Urothelium cell line (cell line): Measurements from ENCODE around the gene POU6F2.
"Not testable (repeated sequence)": the region's sequence is repeated elsewhere in the genome, so short reads cannot be mapped to it uniquely, and the experiment has no call there.

Source experiments
- DNase-seq: peaks from one replicate; pipeline ENCODE4 v3.0.0; 2011; ENCODE audit warnings: low spot score, mixed read lengths
- FAIRE-seq: peaks from 2 replicates; lab custom pipeline; 2011; peaks lifted over from hg19 to GRCh38; lab: Jason Lieb, UNC

Gene POU6F2

DNA sequence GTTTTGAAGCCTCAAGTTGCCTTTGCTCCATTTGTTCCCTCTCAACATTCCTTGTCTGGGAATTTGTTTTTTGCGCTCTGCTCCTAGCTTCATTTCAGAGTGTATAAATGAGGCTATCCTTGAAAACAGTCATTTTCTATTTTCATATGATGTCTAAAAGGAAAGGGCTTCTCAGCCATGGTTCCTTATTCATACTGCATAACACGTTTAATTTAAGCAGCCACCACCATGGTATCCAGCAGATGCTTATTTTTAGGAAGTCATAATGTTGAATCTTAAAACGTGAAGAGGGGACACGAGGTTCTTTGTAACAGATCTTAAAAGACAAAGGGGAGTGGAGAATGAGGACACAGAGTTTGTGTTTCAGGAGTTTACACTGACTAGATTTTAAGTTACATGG is 14.5 kb downstream of the POU6F2 start:
- no peak for FAIRE-seq

GRCh38 chr7:39001595-39001994 is 23.9 kb downstream of the POU6F2 start:
- FAIRE-seq (peak; percentile 100), DNase-seq (no peak)

More for the DNA sequence above, 14.5 kb downstream of the POU6F2 start:
- no peak for DNase-seq

DNA sequence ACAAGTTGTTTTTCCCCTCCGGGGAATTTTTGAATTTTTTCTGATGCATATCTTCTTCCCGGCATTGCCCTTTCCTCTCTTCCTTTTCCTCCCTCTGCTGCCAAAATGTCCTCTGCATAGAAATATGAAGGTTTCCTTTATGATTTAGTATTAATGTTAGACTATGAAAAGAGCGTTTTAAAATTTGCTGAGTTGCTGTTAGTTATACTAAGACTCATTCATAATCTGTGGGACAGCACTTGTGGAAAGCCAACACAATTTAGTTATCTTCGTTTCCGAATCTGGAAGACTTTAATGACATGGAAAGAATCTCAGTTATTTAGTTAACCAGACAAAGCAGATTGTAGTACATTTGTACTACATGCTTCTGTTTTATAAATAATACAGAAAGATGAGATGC is 25.0 kb downstream of the POU6F2 start:
- FAIRE-seq = no peak
- DNase-seq = no peak

DNA sequence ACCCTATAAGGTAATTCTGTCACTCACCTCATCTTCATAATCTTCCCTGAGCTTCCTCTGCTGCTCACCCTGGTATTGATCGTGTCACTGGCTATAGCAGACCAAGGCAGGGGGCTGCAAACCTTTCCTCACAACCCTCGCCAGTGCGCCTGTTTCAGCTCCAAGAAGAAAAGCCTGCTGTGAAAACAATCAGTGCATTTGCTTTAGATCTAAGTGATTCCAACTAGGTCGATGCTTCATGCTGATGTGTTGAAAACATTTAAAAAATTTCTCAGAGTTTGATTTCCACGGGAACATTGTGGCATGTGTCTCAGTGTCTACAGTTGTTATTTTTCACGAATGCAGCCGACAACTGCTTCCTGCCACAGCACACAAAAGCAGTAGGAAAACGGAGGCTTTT is 27.3 kb downstream of the POU6F2 start:
- DNase-seq (no peak), FAIRE-seq (no peak)

- DNase-seq (no peak), FAIRE-seq (no peak)
These were observed 27.8 kb downstream of the POU6F2 start for GRCh38 chr7:39005461-39005860.

DNA sequence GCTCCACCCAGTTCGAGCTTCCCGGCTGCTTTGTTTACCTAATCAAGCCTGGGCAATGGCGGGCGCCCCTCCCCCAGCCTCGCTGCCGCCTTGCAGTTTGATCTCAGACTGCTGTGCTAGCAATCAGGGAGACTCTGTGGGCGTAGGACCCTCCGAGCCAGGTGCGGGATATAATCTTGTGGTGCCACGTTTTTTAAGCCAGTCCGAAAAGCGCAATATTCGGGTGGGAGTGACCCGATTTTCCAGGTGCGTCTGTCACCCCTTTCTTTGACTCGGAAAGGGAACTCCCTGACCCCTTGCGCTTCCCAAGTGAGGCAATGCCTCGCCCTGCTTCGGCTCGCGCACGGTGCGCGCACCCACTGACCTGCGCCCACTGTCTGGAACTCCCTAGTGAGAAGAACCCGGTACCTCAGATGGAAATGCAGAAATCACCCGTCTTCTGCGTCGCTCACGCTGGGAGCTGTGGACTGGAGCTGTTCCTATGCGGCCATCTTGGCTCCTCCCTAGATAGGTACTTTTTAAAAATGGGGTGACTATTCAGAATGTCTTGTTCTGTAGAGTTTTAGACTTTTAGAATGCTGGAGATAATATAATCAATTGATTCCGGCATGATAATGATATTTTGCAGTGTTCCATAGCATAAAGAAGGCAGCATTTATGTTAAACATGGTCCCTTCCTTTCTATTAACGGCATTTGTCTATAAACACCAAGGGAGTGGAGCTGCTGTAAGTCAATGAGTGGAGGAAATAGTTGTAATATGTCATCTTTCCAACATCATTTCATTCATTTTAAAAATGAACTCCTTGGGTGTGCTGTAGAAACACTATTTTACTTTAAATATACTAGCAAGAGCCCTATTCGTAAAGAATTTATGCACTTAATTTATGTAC is 35.6 kb downstream of the POU6F2 start:
- not testable (repeated sequence) for FAIRE-seq, DNase-seq

DNA sequence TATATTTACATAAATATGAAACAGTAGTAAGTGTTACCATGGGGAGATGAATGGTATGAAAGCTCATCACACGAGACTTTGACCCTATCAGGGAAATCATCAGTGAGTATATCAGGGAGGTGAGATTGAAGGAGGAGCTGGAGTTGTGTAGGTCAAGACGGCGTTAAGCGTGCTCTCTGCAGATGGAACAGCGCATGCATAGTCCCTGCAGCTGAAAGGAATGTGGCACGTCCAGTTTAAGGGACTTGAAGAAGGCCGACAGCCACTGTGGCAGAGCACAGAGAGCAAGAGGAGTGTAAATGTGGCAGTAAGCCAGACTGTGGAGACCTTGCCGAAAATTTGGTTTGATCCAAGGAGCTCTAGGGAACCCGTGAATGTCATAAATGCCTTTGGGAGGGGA is 38.9 kb downstream of the POU6F2 start:
- peak; percentile 17 for FAIRE-seq
- DNase-seq = no peak

DNA sequence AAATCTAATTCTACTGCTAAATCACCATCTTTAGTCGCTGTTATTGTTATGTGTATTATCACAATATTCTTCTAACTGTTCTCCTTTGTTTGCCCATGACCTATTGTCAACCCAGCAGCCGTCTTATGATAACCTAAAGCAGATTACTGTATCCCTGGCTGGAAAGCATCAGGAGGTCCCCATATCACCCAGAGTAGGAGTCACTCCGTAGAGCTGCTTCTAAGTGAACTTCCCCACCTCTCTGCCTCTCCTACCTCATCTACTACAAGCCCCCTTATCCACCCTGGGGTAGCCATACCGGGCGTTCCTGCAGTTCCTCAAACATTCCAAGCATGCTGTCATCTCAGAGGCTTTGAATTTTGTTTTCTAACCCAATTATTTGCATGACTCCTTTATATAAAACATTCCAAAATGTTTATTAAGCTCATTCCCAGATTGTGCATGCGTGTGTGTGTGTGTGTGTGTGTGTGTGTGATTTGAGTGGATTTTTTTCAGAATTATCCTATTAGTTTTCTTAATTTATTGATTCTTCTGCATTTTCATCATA is 39.7 kb downstream of the POU6F2 start:
- FAIRE-seq (no peak), DNase-seq (no peak)

DNA sequence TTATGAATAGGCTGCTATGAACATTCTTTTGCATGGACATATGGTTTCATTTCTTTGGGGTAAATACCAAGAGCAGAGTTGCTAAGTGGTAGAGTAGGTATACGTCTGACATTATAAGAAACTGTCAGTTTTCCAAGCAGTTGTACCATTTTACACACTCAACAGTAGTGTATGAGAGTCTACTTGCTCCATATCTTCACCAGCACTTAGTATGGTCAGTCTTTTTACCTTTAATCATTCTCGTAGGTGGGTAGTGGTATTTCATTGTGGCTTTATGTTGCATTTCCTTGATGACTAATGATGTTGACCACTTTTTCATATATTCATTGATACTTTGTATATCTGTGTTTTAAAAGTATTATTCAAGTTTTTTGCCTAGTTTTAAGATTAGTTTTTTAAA is 45.1 kb downstream of the POU6F2 start:
- FAIRE-seq (no peak), DNase-seq (no peak)

GRCh38 chr7:39027491-39027890 is 49.8 kb downstream of the POU6F2 start:
- no peak for FAIRE-seq

GRCh38 chr7:39033885-39034624 is 56.3 kb downstream of the POU6F2 start:
- no peak for DNase-seq
- no peak for FAIRE-seq

More at GRCh38 chr7:39027491-39027890, 49.8 kb downstream of the POU6F2 start:
- no peak for DNase-seq

GRCh38 chr7:39035156-39035555 is 57.4 kb downstream of the POU6F2 start:
- no peak for FAIRE-seq
- DNase-seq = no peak

DNA sequence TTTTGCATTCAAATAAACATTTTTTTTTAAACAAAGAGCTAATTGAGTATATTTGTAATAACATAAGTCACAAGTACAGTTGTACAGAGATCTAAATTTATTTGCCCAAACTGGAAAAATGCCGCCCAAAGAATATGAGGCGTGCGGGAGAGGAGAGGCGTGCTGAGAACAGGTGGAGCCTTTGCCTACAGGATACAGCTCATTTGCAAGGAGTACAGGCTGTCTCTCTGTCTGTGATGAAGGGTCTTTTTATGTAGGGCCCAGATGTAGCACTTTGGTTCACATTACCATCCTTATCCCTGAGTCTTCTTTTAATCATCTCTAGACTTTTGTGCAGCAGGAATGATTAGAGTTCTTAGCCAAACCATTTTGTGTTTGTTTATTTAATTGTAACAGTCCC is 58.2 kb downstream of the POU6F2 start:
- FAIRE-seq (no peak), DNase-seq (no peak)

DNA sequence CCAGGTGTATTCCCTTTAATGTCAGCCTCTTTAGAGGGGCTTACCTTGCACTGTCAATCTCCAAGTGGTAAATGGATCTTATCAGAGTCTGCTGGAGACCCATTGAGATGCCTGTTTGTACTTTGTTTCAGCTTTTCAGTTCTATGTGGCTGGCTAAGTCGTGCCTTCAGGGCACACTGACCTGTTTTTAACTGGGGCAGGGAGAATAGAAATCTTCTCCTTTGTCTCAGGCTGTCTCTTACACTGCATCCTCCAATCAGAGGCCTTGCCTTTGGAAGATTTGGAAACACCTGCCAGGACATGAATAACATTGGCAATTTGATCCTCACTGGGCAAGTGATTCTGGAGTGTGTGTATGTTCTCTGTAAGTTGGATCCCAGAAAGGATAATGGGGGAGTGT is 65.0 kb downstream of the POU6F2 start:
- DNase-seq (no peak), FAIRE-seq (no peak)

DNA sequence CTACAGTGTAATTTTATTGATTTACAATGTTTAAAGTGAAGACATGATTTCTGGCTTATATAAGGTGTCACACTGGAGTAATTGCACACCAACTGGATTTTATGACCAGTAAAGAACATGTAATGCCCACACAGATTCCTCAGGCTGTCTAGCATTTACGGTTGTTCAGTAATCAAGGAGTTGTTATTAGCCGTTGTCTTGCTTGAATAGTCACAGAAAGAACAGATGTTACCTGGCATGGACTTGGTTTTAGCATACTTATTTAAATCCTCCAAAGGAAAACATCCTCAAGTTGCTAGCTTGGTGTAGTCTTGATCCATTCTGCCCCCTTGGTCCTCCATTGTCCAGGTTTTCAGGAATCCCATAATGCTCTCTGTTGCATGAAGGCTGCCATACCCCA is 65.8 kb downstream of the POU6F2 start:
- DNase-seq (no peak), FAIRE-seq (no peak)

GRCh38 chr7:39044489-39044888 is 66.8 kb downstream of the POU6F2 start:
- no peak for FAIRE-seq
- no peak for DNase-seq

DNA sequence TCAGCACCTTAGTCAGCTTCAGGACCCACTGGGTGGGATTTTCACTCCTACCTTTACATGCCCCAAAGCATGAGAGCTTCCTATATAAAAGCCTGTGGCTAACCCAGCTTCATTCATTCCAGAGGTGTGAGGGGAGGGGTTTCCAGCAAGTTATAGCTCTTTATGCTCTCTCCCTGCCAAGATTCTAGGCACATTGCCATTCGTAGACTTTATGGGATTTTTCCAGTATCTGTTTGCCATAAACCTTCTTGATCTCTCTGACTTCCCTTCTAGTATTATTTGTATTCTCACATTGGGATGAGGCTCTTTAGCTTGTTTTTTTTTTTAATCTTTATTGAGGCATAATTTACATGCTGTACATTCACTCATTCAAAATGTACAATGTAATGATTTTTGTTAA is 67.5 kb downstream of the POU6F2 start:
- FAIRE-seq (no peak), DNase-seq (no peak)

GRCh38 chr7:39051279-39051678 is 73.6 kb downstream of the POU6F2 start:
- no peak for FAIRE-seq
- no peak for DNase-seq

DNA sequence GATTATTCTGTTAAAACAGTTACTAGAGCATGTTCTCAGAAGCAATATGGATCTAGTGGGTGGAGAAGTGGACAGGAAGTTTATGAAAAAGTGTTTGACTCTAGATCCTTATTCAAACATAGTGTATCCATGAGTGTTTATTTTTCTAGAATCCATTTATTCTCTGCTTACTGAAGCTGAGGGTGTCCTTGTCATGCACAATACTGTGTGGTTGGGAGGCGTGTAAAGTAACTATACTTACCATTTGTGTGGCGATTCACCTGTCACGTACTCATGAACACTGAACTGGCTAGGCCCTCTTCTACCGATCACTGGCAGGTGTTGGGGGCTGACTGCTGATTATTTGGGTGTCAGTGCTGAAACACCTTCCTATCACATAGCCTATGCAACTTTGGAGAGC is 74.0 kb downstream of the POU6F2 start:
- DNase-seq (no peak), FAIRE-seq (peak; percentile 66)

GRCh38 chr7:39054731-39055130 is 77.0 kb downstream of the POU6F2 start:
- DNase-seq (no peak), FAIRE-seq (no peak)

- DNase-seq (no peak), FAIRE-seq (no peak)
These were observed 78.4 kb downstream of the POU6F2 start for GRCh38 chr7:39056153-39056552.

GRCh38 chr7:39062811-39063210 is 85.1 kb downstream of the POU6F2 start:
- no peak for FAIRE-seq
- no peak for DNase-seq
